ENCODE measurements around the gene C2CD3.

C2CD3 gene, protein sequence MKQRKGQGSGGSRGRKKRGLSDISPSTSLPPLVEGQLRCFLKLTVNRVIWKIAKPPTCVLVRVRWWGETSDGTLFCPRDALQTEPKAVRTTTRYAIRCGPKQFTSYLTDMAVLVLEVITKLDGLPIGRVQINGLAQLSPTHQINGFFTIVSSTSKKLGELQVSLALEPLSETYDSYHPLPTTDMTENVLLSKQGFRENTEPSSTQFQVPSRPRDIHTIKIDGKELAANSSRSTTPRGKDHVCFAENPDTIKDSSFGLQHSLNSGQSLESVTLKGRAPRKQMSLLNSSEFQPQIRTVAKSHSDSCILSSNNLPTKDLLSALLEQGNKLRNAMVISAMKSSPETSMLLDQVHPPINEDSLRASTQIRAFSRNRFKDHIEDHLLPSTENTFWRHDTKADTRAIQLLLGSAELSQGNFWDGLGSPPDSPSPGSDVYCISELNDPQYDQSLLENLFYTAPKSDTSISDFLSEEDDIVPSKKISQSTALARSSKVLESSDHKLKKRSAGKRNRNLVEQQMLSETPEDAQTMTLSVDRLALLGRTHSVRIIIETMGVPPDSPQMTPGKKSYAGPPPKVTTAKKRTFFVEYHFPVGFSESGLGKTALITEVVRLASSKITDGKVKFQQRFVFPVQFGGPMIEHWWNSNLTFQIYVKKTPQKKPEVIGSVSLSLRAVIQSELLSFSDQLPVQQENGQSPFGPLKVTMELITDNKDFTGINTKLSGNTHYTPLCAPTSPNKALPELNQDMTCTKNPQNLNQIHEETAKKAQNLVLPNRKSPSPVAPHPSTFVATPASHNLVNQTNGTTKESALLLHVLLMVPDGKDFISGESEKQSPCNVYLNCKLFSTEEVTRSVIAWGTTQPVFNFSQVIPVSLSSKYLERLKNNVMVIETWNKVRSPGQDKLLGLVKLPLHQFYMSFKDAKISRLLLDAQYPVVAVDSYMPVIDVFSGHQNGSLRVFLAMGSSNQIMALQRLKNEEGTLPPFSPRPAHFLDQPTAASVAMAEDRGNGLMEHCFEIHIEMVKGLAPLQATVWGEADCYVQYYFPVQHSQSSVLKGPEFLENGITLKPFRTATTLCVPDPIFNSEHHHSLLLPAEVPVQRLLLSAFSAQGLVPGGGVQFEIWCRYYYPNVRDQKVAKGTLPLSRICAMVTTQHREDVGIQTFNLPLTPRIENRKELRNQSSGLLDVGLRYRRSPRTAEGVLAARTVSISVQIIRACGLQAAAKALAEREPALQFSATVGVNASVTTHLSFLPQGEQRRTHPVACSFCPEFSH (N-terminal part only)

DNA sequence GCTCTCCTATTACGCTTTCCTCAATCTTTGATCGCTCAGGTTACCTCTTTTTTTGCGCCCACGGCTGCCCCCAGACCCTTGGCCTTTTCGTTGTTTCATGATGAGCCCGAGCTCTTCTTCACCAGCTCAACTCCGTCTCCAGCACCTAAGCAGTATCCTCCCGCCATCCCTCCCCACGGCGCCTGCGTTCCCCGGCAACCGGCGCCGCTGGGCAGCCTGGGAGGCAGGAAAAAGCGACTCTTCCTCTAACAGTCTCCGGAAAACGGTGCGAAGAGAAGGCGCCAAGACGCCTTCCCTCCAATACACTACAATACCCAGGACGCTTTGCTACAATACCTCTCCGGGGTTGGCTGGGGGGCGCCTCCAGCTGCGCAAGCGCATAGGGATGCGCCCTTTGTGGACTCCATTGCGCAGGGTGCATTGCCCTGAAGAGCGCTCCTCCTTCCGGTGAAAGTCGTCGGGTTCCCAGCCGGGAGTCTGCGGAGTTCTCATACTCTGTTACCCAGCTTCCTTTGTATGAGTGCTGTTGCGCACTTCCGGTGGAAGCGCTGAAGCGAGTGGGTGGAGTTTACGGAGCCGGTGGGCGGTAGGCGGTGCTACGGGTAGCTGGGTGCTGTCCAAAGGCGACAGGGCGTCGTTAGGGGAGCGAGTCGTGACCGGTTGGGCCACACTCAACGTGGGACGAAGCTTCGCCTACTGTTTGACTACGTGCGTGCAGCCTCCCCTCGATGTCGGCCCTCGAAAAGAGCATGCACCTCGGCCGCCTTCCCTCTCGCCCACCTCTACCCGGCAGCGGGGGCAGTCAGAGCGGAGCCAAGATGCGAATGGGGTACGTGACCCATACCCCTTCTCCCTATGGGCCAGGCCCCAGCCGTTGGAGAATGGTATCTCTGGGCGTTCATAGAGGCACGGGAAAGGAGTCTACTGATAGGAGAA, at the start of gene C2CD3, which contains the start of gene PPME1:
C2CD3 (minus strand) TSS at position 309 of the 936 bp plus-strand sequence; CDS start at position 99, 210 bp downstream.
PPME1 (plus strand) TSS at position 596 of the 936 bp plus-strand sequence; CDS start at position 729, 133 bp downstream.
- in situ Hi-C loops (cut with MboI; ENCODE audit: low pct_unique_long_range_greater_than_20kb, low sequenced_read_pairs, unreplicated experiment), result no loop called here
- DNase-seq (ENCODE audit: low spot score), result peak; percentile 91
- TF ChIP-seq, protein P1, sequence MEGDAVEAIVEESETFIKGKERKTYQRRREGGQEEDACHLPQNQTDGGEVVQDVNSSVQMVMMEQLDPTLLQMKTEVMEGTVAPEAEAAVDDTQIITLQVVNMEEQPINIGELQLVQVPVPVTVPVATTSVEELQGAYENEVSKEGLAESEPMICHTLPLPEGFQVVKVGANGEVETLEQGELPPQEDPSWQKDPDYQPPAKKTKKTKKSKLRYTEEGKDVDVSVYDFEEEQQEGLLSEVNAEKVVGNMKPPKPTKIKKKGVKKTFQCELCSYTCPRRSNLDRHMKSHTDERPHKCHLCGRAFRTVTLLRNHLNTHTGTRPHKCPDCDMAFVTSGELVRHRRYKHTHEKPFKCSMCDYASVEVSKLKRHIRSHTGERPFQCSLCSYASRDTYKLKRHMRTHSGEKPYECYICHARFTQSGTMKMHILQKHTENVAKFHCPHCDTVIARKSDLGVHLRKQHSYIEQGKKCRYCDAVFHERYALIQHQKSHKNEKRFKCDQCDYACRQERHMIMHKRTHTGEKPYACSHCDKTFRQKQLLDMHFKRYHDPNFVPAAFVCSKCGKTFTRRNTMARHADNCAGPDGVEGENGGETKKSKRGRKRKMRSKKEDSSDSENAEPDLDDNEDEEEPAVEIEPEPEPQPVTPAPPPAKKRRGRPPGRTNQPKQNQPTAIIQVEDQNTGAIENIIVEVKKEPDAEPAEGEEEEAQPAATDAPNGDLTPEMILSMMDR (IDR thresholded peaks at IDR 0.05; ENCODE audit: extremely low read depth, insufficient read depth, missing control alignments), result peak; percentile 21

DNA sequence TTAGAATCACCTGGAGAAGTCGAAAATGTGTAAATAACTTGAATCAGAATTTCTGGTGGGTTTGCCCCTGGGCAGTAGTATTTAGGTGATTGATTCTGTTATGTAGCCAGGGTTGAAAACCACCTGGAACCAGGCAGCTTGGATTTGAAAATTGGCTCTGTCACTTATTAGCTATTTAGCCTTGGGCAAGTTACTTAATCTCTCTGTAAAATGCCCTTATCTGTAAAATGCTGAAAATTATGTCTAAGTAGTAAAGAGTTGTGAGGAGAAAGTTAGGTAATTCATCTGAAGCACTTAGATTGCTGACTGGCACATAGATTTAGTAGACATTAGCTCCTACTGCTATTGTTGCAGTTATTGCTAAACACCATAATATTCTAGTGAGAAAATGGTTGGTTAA, 49.6 kb upstream of the C2CD3 start:
- TF ChIP-seq, protein P1 (IDR thresholded peaks at IDR 0.05; ENCODE audit: extremely low read depth, insufficient read depth, missing control alignments), result no peak
- DNase-seq (ENCODE audit: low spot score), result no peak
- in situ Hi-C loops (cut with MboI; ENCODE audit: low pct_unique_long_range_greater_than_20kb, low sequenced_read_pairs, unreplicated experiment), result no loop called here

DNA sequence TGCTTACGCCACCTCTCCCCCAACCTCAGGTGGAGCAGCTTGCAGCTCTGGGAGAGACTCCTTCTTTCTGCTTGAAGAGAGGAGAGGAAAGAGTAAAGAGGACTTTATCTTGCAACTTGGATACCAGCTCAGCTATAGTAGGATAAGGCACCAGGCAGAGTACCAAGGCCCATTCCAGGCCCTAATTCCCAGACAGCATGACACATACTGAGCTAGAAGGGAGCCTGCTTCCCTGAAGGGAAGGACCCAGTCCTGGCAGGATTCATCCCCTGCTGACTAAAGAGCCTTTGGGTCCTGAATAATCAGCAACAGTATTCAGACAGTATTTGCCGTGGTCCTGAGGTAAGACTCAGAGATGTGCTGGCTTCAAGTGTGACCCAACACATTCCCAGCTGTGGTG, 41.7 kb upstream of the C2CD3 start:
- DNase-seq (ENCODE audit: low spot score), result no peak
- in situ Hi-C loops (cut with MboI; ENCODE audit: low pct_unique_long_range_greater_than_20kb, low sequenced_read_pairs, unreplicated experiment), result no loop called here
- TF ChIP-seq, protein P1 (IDR thresholded peaks at IDR 0.05; ENCODE audit: extremely low read depth, insufficient read depth, missing control alignments), result no peak

DNA sequence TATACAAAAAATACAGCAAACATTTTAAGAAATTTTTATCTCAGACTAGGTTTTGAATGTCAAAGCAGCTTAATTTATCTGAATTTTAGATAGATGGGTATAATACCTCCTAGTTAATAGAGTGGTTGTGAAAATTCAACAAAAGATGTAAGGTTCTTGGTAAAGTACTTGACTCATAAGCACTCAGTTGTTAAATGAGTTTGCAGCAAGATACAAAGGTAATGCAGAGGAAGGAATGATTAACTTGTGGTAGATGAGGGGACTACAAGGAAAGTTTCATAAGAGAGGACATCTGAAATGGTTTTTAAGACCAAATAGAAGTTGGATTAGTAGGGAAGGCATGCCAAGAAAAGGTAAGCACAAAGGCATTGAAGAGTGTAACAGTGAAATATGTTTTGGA, 37.7 kb upstream of the C2CD3 start:
- TF ChIP-seq, protein P1 (IDR thresholded peaks at IDR 0.05; ENCODE audit: extremely low read depth, insufficient read depth, missing control alignments), result no peak
- no peak for DNase-seq (ENCODE audit: low spot score)
- in situ Hi-C loops (cut with MboI; ENCODE audit: low pct_unique_long_range_greater_than_20kb, low sequenced_read_pairs, unreplicated experiment), result no loop called here

DNA sequence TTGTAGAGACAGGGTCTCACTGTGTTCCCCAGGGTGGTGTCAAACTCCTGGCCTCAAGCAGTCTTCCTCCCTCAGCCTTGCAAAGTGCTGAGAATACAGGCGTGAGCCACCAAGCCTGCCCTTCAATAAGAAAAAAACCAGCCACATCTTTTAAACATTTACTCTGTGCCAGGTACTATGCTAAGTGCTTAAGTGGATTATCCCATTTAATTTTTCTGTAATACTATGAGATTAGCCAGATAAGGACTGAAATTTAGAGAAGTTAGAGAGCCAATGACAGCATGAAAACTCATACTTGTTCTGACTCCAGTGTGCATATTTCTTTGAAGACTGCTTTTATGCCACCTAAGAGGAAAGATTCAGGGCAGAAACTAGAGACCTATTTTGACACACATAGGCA, 35.9 kb upstream of the C2CD3 start:
- TF ChIP-seq, protein P1 (IDR thresholded peaks at IDR 0.05; ENCODE audit: extremely low read depth, insufficient read depth, missing control alignments), result no peak
- no peak for DNase-seq (ENCODE audit: low spot score)
- in situ Hi-C loops (cut with MboI; ENCODE audit: low pct_unique_long_range_greater_than_20kb, low sequenced_read_pairs, unreplicated experiment), result no loop called here

Measured in GM13977 (cell line).